ENCODE data around the gene PTRH1.
"Not testable (repeated sequence)": the region's sequence is repeated elsewhere in the genome, so short reads cannot be mapped to it uniquely, and the experiment has no call there.

Gene PTRH1, protein sequence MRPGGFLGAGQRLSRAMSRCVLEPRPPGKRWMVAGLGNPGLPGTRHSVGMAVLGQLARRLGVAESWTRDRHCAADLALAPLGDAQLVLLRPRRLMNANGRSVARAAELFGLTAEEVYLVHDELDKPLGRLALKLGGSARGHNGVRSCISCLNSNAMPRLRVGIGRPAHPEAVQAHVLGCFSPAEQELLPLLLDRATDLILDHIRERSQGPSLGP
- 6.8 to 13.2 (median 10.3) reads per million in 4 experiments for total RNA-seq

DNA sequence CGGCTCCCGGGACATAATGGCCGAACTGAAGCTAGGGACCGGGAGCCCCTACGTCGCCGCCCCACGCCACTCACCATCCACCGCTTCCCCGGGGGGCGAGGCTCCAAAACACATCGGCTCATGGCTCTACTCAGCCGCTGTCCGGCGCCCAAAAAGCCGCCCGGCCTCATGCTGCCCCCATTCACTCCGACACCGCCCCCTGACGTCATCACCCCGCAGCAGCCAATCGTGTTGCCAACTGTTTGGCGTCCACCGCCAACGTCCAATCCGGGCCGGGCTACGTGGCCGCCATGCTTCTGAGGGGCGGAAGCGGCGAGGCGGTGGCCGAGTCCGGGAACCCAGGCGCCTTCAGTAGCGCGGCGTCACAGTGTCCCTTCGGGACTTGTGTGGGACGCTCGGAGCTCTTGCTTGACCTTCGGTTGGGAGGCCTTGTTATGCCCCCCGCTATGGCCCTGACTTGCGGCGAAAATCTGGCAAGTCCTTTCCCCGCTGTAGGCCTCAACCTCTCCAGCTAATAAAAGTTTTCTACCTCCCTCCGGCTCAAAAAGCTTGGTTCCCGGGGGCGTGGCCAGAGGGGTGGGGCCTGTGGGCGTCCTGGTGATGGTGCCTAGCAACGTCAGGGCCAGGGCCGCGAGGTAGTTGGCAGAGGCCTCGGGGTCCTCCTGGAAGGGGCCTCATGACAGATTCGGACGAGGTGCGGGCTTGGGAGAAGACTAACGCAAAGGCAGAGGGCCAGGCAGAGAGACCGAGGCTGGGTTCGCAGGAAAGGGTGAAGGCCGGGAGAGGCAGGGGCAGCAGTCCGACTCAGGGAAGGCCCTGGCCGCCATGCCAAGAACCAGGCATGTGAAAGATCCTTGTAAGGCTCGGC is at the start of gene PTRH1, which contains the start of gene TTC16:
PTRH1 (minus strand) TSS at position 194 of the 868 bp plus-strand sequence; CDS start at position 170, 24 bp downstream.
TTC16 (plus strand) TSS at position 610 of the 868 bp plus-strand sequence; CDS start at position 677, 67 bp downstream.
- DNase-seq: peak; percentile 95

DNA sequence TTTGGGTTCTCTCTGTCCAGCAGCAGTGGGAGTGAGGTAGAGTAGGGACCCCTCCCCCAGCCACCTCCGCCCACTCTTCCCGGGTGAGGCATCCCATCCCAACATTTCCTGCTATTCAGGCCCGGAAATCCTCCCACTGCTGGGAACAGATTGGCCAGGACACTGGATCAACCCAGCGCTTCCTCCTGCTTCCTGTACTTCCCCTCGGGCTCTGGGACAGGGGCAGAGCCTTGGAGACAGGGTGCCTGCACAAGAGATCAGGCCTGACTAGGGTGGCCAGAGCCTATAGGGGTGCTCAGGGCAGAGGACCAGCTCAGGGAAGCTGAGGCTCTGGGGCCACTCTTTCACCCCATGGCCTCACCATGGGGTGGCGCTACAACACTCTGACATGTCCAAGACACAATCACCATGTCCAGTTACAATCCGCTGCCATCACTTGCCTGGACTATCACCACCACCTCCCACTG is 48.5 kb upstream of the PTRH1 start:
- no peak for DNase-seq

DNA sequence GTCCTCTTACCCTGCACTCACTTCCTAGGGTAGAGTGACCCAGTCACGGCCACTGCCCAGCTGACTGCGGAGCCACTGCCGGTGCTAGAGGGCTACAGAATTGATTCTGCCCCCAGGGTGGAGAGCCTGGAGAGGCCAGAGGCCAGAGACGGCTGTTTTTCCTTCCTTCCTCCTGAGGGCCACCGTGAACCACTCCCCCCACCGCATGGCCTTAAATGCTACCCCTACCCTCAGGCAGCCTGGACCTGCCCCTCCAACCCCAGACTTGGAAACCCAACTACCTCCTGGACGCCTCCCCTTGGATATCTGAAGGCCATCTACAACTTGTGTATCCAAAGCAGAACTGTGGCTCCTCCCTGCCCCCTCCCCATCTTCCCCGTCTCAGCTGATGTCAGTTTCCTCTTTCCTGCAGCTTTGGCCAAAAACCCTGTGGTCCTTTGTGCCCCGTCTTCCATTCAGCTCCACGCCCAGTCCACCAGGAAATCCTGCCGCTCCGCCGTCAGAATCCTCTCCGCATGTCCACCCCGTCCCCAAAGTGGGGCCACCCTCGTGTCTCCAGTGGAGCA is 46.7 kb upstream of the PTRH1 start:
- DNase-seq: no peak

DNA sequence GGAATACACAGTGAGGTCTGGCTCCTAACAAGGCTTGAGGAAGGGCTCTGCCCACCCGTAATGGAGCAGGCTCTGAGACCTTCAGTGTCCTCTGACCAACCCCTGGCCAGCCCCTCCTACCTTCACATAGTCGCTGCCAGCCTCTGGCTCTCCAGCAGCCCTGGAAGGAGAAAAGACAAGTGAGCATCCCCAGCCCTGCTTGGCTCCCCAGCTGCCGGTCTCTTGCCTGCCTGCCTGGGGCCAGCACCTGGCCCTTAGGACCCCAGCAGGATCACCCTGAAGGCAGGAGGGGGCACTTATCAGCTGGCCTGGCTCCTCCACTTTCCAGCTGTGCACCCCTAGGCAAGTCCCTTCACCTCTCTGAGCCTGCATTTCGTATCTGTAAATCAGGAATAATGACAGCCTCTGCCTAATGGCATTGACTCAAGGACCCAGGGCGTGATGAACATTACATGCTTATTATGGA is 46.1 kb upstream of the PTRH1 start:
- no peak for DNase-seq

DNA sequence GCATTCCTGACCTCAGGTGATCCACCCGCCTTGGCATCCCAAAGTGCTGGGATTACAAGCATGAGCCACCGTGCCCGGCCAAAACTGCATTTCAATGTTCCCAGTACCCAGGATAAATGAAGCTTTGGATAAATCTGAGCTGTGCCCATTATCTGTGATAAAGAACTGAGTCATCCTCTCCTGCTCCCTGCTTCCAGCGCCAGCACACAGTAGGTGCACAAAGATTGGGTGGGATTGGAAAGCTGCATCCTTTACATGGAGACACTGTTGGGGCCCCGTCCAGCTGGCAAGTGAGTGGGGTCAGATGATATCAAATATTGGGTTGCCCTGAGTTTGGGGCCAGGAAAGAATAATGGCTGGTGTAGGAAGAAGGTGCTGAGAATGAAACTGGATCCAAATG is 45.6 kb upstream of the PTRH1 start:
- no peak for DNase-seq

DNA sequence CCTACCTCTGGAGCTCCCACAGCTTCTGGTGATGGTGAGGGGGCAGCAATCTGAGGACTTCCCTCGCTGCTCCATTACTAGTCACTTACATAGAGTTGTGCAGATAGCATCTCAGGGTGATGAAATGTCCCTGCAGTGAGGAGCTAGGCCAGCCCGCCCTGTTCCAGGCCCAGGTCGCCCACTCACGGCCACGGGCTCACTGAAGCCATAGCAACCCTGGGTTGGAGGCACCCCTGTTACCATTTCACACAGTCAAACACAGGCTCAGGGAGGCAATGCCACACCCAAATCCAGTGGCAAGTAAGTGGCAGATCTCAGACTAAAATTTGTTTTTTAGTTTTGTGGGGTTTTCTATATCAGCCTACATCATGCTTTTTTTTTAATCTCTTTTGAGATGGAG is 43.4 kb upstream of the PTRH1 start:
- no peak for DNase-seq

DNA sequence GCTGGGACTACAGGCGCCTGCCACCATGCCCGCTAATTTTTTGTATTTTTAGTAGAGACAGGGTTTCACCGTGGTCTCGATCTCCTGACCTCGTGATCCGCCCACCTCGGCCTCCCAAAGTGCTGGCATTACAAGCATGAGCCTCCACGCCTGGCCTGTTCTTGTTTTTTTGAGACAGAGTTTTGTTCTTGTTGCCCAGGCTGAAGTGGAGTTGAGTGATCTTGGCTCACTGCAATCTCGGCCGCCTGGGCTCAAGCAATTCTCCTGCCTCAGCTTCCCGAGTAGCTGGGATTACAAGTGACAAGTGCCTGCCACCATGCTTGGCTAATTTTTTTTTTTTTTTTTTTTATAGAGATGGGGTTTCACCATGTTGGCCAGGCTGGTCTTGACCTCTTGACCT is 41.3 kb upstream of the PTRH1 start:
- not testable (repeated sequence) for DNase-seq

DNA sequence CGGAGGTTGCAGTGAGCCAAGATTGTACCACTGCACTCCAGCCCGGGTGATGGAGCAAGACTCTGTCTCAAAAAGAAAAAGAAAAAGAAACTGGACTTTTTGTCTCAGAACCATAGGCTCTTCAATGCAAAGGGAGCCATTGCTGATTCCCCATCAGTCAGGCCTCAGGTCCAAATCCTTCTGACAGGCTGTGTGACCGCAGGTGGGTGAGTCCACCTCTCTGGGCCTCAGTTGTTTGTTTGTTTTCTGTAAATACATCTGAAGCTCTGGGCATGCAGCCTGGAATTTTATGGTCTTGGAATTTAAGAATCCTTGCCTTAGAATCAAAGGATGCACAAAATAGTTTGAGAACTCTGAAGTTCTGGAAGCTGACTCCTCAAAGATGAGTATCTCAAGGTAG is 40.8 kb upstream of the PTRH1 start:
- DNase-seq: no peak

DNA sequence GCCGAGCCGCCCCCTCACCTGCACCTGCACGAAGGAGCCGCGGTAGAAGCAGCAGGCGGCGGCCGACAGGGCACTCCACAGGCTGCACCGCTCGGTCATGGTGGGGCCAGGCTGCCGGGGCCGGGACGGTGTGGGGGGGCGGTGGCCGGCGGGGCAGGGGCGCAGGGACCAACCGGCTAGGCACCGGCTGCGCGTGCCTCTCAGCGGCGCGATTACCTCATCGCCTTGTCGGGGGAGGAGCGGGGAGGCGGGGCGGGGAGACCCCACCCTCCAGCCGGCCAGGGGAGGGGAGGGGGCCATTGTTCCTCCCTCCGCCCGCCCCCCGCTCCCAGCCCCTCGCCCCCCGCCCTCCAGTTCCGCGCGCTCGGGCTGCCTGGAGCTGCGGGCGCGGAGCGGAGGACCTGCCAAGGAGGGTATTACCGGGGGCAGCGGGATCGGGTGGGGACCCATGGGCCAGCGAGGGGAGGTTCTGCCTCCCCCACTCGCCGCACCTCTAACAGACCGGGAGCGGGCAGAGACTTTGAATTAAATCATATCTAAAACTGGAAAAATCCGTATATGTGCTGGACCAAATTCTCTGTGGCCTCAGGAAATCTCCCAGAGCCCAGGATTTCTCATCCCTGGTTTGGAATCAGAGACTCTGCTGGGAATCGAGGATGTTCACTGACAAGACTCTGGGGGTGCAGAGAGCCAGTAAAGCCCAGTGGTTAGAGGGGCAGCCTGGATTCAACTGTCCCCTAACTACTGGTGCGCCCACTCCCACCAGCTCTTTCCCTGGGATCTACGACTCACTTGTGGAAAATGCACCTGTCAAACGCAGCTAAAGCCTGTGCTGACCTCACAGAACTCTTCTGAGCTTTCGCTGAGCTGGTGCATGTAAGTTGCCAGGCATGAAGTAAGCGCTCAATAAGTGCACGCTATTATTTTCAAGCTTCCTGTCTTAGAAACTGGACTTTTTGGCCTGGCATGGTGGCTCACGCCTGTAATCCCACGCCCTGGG is 39.9 kb upstream of the PTRH1 start:
- DNase-seq: no peak

DNA sequence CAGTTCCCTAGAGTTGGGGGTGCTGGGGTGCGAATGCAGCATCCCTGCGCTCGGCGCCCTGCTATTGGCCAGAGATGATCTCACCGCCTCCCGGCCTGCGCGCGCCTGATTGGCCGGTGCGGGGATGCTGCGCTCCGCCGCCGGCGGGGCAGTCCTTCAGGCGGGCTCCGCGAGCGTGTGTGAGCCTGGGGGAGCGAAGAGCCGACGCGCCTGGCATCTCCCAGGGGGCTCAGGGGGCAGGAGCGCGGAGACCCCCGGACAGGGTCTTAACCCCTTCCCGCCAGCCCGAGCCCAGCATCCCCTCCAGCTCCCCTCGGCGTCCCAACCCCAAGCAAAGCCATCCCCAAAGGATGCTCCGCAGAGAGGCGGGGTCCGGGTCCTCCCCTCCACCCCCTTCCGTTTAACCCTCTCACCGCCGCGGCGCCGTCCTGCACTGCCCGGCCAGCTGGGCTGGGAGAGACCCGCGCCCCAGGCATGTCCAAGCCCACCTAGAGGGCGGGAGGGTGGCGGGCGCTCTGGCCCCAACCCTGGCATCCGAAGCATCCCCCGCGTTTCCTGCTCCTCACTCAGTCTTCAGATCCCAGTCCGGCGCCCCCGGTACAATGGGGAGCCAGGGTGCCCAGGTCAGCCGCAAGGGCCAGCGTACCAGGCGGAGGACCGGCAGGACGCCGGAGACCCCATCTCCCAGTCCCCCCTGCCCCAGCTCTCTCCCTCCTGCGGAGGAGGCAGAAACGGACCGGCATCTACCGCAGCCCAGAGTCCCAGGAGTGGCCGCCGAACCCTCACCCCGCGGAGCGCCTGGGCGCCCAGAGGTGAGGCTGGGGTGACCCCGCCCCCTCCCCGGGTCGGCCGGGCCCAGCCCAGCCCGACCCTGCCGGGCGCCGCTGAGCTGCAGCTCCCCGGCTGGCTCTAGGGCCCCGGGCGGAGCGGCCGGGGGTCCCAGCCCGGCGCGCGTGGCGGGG is 38.9 kb upstream of the PTRH1 start:
- no peak for DNase-seq

DNA sequence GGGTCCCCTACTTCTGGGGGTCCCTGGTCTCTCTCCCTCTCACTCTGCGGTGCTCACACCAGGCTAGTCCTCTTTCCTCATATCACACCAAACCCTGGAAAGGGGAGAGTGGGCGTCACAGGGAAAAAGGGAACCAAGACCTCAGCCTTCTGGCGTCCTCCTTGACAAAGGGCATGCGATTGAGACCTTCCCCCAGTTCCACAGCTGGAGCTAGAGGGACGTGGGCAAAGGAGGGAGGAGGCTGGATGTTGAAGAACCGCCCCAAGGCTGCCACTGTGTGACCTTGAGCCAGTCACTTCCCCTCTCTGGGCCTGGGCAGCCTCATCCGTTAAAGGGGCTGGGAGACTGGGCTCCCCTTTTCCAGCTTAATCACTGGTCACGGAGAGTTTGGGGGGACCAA is 38.2 kb upstream of the PTRH1 start:
- no peak for DNase-seq

DNA sequence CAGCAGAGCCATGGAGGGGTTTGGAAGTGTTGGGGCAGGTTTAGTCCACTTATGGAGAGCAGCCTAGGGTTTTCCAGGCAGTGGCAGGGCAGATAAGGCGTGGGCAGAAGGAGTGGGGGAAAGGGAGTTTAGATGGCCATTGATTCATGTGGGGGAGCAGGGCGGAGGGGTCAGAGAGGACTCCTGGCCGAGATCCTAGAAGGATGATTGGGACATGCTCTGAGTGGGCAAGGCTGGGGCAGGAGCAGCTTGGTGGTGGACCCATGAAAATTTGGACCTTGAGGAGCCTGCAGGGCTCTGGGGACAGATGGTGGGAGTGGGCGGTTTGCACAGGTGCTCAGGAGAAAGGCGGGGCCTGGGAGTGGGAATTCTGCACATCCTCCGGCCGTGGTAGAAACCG is 37.7 kb upstream of the PTRH1 start:
- no peak for DNase-seq

DNA sequence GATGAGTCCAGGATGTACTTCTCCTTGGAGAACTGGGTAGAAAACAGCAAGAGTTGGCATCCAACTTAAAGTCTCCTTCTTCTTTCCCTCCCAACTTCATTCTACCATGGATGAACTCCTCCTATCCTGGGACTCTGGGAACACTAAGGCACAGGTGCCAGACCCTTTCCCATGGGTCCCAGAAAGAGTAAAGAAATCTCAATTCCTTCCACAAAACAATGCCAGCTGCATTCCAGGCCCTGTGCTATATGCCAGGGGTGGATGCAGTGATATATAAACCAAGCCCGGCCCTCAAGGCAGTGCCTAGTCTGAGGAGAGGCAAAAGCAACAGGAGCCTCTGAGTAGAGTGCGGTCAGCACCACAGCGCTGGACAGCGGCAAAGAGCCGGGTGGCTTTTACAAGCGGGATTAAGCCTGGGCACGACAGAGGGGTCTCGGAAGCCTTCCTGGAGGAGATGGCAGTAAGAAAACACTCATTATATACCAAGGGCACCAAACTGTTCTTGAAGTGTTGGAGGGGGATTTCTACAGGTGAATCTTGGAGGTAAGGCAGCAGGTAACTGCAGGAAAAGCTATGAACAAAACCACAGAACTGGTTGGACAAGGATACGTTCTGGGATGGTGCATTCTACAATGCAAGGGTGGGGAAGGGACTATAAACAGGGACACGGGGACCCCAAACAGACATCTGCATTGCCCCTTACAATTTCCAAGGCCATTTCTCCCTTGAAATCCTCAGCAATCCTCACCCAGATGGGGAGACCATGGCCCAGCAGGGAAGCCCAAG is 36.0 kb upstream of the PTRH1 start:
- DNase-seq: no peak

DNA sequence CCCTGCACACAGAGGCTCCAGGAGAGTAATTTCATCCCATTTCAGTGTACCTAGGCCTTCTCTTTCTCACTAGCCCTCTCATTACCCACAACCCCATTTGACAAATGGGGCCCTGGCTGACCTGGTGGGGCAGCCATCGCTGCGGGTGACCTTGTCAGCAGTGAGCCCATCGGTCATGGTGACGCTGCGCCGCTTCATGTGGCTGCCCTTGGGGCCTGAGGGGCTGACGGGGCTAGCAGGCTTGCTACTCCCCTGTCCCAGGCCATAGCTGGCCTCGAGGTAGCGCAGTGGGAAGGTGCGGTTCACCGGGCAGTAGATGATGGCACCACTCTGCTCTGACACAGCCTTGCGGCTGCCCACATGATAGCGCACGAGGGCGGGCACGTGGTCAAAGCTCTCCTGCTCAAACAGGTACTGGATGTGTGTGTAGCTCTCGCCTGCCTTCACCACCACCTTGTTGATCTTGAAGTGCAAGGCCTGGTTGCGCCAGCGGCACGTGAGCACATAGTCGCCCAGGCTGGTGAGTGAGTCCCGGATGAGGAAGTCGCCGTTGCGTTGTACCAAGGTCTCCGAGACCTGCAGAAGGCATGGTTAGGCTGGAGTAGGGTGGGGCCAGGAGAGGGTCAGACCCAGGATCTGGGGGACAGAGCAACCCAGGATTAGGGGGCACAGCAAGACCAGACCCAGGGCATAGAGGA is 33.8 kb upstream of the PTRH1 start:
- no peak for DNase-seq

DNA sequence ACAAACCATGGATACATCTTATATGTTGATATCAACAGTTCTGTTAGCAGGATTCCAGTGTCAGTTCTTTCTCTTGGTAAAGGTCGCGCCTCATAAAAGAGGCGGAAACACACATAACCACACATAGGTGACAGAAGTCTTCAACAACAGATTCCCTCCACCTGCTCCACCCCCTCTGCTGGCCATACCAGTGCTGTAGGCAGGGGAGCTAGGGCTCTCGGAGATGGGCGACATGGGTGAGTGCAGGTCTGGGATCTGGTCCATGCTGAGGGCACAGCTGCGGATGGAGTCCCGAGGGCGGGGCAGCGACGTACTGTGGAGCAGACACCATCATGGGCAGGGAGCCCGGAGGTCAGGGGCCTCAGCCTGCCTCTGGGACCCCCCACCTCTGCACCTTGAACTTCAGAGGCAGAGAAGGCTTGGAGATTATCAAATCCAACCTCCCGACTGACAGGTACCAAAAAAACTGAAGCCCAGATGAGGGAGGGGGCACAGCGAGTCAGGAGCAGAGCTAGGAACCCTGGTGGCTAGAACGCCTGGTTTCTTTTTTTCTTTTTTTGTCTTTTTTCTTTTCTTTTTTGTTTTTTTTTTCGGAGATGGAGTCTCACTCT is 31.6 kb upstream of the PTRH1 start:
- peak; percentile 12 for DNase-seq

DNA sequence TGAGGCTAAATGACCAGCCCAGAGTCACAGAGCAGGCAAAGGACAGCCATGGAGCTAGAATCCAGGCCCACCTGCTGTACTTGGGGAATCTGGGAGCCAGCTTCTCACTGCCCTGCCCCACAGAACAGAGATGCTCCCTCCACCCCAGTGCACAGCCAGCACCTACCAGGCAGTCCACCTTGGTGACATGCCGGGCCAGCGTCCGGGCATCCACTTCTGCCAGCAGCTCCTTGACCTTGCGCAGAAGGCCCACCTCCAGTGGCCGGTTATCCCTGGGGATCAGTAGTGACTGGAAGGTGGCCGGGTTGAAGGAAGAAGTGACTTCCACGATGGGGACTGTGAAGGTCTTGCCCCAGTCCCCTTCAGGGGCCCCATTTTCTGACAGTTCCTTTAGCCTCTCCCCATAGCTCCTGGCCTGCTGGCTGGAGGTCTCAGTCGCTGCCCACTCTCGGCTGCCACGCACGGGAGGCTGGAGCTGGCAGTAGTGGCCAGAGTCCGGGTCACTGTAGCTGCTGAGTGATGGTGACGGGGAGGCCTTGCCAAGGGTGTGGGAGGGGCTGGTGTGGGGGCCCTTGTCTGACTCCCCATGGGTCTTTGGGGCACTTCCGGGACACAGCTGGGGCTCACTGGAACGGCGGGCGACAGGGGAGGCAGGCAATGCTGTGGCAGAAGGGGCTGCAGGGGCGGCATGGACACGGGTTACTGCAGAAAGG is 29.1 kb upstream of the PTRH1 start:
- DNase-seq: no peak

DNA sequence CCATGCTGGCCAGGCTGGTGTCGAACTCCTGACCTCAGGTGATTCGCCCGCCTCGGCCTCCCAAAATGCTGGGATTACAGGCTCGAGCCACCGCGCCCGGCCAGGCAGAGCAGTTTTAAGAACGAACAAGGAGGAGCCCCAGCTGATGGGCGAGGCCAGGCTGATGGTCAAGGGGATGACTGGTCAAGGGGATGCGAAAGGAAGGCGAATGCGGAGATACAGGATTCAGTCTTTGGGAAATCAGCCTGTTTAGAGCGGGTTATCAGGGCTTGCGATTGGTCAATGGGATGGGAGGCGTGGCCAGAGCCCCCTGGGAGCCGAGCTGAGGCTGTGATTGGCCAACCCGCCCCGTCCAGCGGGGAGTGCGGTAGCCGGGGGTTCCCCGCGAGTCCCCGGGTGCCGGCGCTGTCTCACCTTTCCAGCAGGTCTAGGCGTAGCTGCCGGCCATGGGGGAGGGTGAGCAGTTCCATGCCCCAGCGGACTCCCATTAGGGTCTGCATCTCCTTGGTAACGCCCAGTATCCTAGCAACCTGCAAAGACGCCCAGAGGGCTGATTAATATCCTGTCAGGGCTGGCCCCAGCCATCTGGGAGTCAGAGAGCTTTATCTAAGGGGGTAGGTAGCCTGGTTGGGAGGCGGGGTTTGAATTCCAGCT is 27.1 kb upstream of the PTRH1 start:
- DNase-seq: no peak

All from effector CD8-positive, alpha-beta T cell (primary cell).